Stimulated activated CD8-positive, alpha-beta memory T cell treated with anti-CD3 and anti-CD28 coated beads, Interleukin-15, amount 100 ng/mL, for 24 hours (primary cell): Measurements from ENCODE around the gene TMEM19.
"Not testable (repeated sequence)": the region's sequence is repeated elsewhere in the genome, so short reads cannot be mapped to it uniquely, and the experiment has no call there.

ENCODE experiments used
- DNase-seq: peaks from one replicate; pipeline ENCODE4 v3.0.0-alpha.2; 2020; ENCODE audit warnings: low read depth

TMEM19 gene

DNA sequence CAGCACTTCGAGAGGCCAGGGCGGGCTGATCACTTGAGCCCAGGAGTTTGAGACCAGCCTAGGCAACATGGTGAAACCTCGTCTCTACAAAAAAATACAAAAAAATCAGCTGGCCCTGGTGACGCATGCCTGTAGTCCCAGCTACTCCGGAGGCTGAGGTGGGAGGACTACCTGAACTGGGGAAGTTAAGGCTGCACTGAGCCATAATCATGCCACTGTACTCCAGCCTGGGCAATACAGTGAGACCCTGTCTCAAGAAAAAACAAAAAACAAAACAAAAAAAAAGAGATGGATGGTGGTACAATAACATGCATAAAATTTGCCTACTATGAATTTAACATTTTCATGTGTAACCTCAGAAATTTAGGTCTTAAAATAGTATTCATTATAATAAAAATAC, 19.6 kb upstream of the TMEM19 start:
- no peak for DNase-seq

DNA sequence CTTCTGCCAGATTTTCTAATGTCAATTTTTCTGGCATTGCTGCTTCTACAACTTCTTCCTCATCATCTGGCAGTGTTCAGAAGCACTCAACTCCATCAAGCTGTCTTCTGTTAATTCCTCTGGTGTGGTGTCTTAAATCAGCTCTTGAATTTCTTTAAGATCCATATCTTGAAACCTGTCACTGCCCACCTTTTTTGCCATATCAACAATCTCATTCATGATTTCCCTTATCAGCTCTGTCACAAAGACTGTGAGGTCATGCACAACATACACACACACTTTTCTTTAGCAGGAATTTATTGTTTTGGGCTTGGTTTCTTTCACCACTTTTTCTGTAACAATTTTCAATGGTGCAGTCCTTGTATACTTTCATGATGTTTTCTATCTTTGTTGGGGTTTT, 14.6 kb upstream of the TMEM19 start:
- no peak for DNase-seq

DNA sequence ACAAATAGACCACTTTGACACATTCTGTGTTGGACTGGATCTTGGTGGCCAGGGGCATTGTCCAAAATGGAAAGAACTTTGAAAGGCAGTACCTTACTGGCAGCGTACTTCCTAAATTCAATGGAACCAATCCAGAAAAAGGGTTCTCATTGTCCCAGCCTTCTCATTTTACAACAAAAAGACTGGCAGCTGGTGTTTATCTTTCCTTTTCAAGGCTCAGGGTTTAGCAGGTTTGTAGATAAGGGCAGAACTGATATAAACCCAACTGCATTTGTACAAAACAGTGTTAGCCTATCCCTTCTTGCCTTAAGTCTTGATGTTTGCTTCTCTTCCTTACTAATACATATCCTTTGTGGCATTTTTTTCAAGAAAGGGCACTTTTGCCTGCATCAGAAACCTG, 14.1 kb upstream of the TMEM19 start:
- no peak for DNase-seq

DNA sequence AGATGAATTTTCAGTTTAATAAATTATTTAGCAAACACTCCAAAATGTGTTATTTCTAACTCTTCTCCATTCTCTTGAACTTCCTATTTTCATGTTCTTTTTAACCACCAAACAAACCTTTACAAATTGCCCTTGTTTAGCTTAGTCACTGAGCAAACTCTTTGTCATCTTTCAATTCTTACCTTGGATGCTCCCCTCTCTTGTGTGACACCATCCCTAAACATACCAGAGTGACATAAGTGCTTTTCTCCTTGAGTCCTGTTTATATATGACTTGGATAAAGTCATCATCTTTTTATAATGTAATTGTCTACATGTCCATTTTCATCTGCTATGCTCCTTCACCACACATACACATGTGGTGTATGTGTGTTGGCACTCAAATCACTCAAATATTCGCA, 3.4 kb upstream of the TMEM19 start:
- no peak for DNase-seq

DNA sequence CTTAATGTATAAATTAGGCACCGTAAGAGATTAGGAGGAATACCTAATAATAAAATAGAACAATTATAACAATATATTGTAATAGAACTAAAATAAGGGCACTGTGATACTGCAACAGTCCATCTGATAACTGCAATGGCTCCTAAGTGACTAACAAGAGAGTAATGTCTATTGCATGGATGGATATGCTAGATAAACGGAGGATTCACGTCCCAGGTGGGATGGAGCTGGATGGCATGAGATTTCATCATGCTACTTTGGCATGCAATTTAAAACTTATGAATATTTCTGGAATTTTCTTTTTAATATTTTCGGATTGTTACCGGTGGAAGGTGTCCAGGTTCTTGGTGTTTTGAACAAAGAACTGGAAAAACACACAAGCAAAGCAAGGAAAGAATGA, 2.2 kb upstream of the TMEM19 start:
- DNase-seq, result no peak

DNA sequence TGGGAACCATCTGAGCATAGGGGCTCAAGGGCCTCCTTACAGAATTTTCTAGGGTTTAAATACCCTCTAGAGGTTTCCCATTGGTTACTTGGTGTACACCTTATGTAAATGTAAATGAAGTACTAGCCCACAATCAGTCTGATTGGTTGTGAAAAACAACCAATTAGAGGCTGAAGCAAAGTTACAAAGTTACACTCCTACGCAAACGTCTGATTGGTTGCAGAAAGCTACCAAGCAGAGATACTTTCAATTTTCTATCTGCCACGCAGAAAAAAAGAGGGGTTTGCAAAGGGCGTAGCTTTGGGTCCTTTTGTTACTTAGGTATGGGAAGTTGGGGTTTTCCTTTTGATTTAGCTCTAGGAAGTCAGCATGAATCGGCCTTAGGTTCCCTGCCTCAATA, 1.8 kb upstream of the TMEM19 start:
- no peak for DNase-seq

DNA sequence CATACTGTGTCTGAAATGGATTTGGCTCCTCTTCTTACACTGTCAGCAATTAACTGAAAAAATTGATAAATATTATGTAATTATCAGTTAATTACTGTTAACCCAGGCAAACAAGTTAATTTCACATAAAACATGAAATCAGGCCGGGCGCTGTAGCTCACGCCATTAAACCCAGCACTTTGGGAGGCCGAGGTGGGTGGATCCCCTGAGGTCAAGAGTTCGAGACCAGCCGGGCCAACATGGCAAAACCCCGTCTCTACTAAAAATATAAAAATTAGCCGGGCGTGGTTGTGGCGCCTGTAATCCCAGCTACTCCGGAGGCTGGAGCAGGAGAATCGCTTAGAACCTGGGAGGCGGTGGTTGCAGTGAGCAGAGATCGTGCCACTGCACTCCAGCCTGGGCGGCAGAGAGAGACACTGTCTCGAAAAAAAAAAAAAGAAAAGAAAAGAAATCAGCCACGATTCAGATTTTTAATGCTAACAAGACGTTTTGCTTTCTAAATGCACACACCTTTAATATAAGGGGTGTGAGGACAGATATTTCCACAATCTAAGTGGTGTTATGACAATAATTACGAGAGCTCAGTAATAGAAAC, 473 bp upstream of the TMEM19 start:
- DNase-seq, result no peak

DNA sequence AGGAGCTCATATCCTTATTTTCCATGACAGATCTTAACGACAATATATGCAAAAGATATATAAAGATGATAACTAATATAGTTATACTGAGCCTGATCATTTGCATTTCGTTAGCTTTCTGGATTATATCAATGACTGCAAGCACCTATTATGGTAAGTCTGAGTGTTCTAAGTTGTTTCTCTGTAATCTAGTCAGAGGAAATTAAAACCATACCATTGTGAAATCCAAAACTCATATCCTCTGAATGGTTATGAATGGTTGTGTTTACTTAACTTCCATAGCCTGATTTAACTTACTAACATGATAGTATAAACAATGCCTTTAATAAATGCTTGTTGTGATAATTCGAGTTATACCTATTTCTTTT, 760 bp downstream of the TMEM19 start:
- no peak for DNase-seq

DNA sequence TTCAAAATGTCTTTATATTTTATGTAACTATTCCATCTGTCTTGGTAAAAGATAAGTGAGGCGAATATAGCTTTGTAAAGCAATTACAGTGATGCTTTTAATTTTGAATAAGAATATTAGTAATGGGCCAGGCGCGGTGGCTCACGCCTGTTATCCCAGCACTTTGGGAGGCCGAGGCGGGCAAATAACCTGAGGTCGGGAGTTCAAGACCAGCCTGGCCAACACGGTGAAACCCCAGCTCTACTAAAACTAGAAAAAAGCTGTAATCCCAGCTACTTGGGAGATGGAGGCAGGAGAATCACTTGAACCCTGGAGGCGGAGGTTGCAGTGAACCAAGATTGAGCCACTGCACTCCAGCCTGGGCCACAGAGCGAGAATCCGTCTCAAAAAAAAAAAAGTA, 1.3 kb downstream of the TMEM19 start:
- DNase-seq, result not testable (repeated sequence)

DNA sequence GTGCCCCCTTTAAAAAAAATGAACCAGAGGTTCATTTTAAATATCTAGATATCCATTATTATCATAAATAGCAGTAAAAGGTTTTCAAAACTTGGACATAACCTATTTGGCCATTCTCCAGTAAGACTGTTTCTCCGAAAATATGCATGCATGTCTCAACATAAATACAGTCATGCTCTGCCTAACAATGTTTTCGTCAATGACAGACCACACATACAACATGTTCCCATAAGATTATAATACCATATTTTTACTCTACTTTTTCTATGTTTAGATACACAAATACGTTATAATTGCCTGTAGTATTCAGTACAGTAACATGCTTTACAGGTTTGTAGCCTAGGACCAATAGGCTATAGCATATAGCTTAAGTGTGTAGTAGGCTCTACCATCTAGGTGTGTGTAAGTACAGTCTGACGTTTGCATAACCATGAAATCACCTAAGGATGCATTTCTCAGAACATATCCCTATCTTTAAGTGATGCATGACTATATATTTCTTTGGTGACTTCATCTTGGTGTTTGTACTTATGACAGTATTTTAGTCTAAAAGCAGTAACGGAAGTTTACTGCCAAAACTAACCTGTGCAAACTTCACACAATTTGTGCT, 3.2 kb downstream of the TMEM19 start:
- no peak for DNase-seq

DNA sequence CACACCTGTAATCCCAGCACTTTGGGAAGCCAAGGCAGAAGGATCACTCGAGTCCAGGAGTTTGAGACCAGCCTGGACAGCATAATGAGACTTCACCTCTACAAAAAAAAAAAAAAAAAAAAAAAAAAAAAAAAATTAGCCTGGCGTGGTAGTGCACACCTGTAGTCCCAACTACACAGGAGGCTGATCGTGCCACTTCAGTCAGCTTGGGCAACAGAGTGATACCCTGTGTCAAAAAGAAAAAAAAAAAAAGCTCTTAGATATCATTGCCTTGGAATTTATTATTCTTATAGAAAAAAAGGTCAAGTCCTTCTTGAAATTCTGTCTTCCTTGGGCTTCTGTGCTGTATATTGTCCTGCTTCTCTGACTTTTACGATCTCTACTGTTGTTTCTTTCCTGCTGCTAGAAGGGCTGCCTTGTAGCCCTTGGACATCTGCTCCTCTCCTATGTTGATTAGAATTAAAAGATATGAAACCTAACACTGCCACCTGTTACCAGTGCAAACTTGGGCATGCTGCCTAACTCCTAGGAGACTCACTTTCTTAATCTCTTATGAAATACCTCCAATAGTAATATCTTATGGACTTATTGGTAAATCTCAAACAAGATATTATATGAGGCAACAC, 5.7 kb downstream of the TMEM19 start:
- no peak for DNase-seq

DNA sequence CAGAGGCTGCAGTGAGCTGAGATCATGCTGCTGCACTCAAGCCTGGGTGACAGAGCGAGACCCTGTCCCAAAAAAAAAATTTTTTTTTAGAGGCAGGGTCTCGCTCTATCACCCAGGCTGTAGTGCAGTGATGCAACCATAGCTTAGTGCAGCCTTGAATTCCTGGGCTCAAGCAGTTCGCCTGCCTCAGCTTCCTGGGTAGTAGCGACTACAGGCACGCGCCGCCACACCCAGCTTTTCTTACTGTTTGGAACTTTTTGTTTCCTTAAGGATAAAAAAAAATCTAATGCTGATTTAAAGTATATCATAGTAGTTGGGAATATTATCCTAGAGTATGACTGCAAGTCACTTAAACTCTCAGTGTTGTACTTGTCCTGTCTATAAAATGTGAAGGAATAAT, 7.2 kb downstream of the TMEM19 start:
- DNase-seq, result no peak

DNA sequence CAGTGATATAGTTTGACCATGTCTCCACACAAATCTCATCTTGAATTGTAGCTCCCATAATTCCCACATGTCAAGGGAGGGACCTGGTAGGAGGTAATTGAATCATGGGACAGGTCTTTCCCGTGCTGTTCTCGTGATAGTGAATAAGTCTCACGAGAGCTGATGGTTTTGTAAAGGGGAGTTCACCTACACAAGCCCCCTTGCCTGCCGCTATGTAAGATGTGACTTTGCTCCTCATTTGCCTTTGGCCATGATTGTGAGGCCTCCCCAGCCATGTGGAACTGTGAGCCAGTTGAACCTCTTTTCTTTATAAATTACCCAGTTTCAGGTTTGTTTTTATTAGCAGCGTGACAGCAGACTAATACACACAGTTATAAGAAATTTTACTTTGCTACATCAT, 7.8 kb downstream of the TMEM19 start:
- not testable (repeated sequence) for DNase-seq

DNA sequence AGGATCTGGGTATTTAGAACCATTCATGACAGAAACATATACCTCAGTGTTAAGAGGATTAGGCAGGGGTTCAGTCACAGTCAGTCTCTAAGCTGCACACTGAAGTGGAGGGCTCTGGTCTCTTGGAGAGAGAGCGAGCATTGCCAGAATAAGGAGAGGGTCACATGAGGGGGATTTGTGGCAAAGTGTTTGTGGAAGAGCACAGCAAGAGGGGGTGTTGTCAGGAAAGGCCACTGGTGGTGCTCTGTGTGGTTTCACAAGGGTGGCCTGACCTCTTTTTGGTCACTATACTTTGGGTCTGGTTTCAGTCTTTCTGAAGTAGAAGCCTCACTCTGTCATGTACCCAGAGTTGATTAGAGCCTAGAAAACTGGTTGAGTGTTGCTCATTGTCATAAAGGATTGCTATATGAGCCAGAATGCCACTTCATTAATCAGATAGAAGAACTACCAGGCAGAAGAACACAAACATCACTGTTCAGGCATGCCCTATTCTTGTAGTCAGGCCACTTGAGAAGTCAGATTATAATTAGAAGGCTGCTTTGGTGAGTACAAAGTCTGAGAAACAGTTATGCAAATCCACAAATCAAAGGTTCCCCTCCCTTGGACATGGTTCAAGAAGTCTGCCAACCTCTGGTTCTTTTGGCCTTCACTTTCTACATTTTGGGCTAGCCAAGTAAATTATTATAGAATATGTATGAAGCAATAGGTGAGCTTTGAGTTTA, 8.4 kb downstream of the TMEM19 start:
- no peak for DNase-seq

DNA sequence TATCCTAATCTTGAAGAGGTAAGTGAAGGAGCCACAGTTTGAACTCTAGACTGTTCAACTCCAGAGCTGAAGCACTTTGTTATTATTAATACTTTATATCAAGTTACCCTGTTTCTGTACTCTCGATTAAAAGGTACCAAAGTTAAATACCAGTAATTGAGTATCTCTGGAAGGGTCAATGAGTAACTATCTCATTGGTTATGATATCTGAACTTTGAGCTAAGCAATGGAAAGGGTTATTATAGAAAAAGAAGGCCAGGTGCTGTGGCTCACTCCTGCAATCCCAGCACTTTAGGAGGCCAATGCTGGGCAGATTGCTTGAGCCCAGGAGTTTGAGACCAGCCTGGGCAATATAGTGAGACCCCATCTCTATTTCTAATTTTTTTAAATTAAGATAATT, 9.9 kb downstream of the TMEM19 start:
- DNase-seq, result no peak

DNA sequence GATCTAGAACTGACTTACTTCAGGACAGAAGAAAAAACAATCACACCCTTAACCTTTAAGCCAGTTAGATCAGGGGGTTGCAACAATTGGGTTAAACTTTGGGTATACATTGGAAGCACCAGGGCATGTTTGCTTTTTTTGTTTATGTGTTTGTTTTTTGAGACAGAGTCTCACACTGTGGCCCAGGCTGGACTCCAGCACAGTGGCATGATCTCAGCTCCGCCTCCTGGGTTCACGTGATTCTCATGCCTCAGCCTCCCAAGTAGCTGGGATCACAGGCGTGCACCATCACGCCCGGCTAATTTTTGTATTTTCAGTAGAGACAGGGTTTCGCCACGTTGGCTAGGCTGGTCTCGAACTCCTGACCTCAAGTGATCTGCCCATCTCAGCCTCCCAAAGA, 16.3 kb downstream of the TMEM19 start:
- DNase-seq, result not testable (repeated sequence)

DNA sequence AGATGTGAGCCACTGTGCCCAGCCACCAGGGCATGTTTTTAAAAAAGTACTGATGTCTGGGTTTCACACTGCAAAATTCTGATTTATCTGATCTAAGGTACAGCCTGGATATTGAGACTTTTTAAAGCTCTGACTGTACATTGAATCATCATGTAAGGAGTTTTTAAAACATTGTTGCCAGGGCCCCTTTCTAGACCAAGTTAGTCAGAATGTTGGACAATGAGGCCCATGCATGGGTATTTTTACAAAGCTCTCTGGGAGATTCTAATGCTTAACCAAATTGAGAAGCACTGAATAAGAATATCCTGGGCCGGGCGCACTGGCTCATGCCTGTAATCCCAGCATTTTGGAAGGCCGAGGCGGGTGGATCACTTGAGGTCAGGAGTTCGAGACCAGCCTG, 16.7 kb downstream of the TMEM19 start:
- no peak for DNase-seq

DNA sequence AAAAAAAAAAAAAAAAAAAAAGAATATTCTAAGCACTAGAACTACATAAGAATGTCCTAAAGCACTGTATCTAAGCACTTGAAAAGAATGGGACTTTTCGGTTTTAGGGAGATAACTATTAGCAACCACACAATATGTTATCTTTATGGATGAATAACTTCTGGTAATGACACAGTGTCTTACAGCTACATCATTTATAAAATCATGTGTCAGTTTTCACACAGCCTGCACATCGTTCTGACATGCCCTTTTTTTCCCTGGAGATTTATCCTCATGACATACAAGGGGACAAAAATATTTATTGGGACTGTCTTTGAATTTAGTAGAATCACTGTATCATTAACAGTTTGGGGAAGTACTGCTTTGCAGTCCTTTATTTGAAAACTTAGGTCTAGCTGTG, 17.3 kb downstream of the TMEM19 start:
- DNase-seq, result no peak

DNA sequence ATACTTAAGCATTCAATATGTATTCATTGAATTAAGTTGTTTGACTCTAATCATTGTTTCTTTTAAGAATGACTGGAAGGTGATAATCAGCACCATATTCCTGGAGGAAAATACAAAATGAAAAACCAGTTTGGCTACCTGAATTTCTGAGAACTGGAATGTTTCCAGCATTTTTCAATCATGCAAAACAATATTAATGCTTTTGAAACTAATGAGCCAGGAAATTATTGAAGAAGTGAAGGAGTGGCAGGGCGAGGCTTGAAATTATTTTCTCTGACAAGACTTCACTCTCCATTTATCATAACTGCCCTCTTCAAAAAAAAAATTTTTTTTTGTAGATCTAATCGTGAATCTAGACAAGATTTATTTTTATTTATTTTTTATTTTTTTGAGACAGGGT, 19.0 kb downstream of the TMEM19 start:
- no peak for DNase-seq

DNA sequence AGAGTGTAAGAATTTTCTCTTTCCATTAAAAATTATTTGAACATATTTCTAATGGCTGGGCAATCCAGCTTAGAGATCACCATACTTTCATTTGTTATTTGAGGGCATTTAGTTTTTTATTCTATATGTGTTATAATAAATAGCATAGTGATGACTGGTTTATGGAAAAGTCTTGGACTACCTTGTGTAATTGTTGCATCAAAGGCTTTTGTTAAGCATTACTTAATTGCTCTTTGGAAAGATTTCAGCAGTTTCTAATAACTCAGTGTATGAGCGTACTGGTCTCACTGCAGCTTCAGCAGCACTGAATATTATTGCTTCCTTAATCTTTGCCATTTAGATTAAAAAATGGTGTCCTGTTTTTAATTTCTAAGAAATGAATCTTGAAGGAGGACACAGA, 22.8 kb downstream of the TMEM19 start:
- DNase-seq, result no peak

DNA sequence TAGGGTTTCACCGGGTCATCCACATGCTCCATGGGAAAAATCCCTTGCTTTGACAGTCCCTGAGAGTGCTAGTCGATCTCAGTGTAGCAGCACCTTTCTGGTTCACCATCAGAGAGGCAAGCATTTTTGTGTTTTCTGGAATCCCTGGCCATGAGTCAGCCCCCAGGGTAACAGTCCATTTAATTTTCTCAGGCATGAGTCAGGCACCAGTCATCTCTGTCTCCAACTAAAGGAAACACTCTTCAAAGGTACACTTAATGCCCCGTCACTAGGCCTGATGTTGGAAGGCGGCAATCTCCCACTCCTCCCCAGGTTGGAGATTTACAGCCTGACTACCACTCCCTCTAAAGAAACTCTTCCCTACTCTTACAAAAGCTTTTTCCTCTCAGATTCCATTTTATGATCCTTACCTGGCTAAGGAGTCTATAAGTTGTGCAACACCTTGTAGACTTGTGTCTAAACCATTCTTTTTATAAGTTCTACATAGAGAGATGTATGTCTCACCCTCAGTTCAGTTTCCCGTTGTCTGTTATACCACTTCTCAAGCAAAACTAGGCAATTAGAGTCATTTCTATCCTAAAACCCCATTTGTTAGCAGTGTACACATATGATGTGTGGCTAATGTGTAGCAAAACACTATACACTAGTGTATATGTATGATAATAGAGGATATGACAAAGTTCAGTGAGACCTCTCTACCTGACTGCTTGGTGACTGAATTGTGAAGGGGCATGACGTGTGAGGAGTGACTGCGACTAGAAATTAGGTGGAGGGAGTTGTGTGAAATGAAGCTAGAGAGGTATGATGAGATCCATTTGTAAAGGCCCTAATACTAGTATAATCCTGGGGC, 24.6 kb downstream of the TMEM19 start:
- DNase-seq, result no peak

DNA sequence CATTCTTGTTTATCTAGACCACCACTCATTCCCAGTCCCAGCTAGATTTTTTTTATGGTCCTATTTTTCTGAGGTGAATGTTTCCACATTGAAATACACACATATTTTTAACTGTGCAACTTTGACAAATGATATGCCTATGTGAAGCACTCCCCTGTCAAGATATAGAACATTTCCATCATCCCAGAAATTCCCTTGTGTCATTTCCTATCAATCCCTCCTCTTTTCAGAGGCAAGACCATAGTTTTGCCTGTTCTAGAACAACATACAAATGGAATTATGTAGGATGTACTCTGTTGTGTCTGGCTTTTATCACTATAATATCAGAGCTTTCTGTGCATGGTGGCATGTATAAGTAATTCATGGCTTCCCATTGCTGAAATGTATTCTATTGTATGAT, 32.7 kb downstream of the TMEM19 start:
- DNase-seq, result no peak
